Subcutaneous abdominal adipose tissue (tissue), 5 donors: Measurements from ENCODE around the gene ADAMTS7.
"Not testable (repeated sequence)": the region's sequence is repeated elsewhere in the genome, so short reads cannot be mapped to it uniquely, and the experiment has no call there.

Experiments used
- H3K27ac ChIP-seq: one replicate; pipeline ENCODE4 v1.7.0; 2013; ENCODE audit warnings: low read depth, mild to moderate bottlenecking, inconsistent platforms, low read length, moderate library complexity
- H3K27me3 ChIP-seq, 5 donors: one replicate each; pipeline ENCODE4 v1.7.0; 2013; ENCODE audit warnings: low read length in 5 of 5, inconsistent platforms in 1 of 5; ENCODE audit not compliant: control insufficient read depth in 5 of 5, insufficient read depth in 4 of 5
- H3K36me3 ChIP-seq, 5 donors: one replicate each; pipeline ENCODE4 v1.7.0; 2013; ENCODE audit warnings: low read length in 5 of 5; ENCODE audit not compliant: control insufficient read depth in 5 of 5, insufficient read depth in 5 of 5
- H3K4me1 ChIP-seq, 5 donors: one replicate each; pipeline ENCODE4 v1.7.0; 2013; ENCODE audit warnings: low read length in 5 of 5, mild to moderate bottlenecking in 3 of 5, moderate library complexity in 1 of 5; ENCODE audit not compliant: control insufficient read depth in 5 of 5, insufficient read depth in 5 of 5
- H3K4me3 ChIP-seq, 5 donors: one replicate each; pipeline ENCODE4 v1.7.0; 2013; ENCODE audit warnings: low read length in 5 of 5, low read depth in 1 of 5
- H3K9ac ChIP-seq, 5 donors: one replicate each; pipeline ENCODE4 v1.7.0; 2013; ENCODE audit warnings: low read length in 5 of 5, mild to moderate bottlenecking in 4 of 5, moderate library complexity in 3 of 5
- H3K9me3 ChIP-seq, 5 donors: one replicate each; pipeline ENCODE4 v1.7.0; 2013; ENCODE audit warnings: low read length in 5 of 5; ENCODE audit not compliant: control insufficient read depth in 5 of 5
- donor health status: healthy.
- donor health status: healthy.
- donor health status: healthy.
- donor health status: healthy.
- donor health status: healthy.

ADAMTS7 gene

GRCh38 chr15:78788016-78788660 lies 23.1 kb downstream of the ADAMTS7 start:
- H3K4me3 ChIP-seq = no peak overlapping the region
- H3K27ac ChIP-seq = no peak overlapping the region
- peaks cover 0 to 33% (median 22%) of the 10 kb centered on the region in 5 donors for H3K36me3 ChIP-seq

GRCh38 chr15:78782402-78782801 lies 28.9 kb downstream of the ADAMTS7 start:
- not testable (repeated sequence) for H3K36me3 ChIP-seq, H3K27ac ChIP-seq, H3K9ac ChIP-seq, H3K4me3 ChIP-seq, H3K9me3 ChIP-seq, H3K27me3 ChIP-seq
- H3K4me1 ChIP-seq = peaks cover 2 to 17% (median 8%) of the 10 kb centered on the region in 5 donors

More at GRCh38 chr15:78788016-78788660, 23.1 kb downstream of the ADAMTS7 start:
- Histone ChIP-seq H3K9me3 (no peaks in the 10 kb centered on the region), H3K9ac (no peak overlapping the region), H3K4me1 (no peaks in the 10 kb centered on the region), H3K27me3 (no peaks in the 10 kb centered on the region)

- not testable (repeated sequence) for H3K9me3 ChIP-seq, H3K4me3 ChIP-seq, H3K27ac ChIP-seq, H3K36me3 ChIP-seq, H3K9ac ChIP-seq, H3K27me3 ChIP-seq
- H3K4me1 ChIP-seq = peaks cover 2 to 17% (median 8%) of the 10 kb centered on the region in 5 donors
Observed at GRCh38 chr15:78781381-78781780, 29.9 kb downstream of the ADAMTS7 start.

GRCh38 chr15:78779975-78780374 lies 31.3 kb downstream of the ADAMTS7 start:
- not testable (repeated sequence) for H3K27ac ChIP-seq, H3K27me3 ChIP-seq, H3K9ac ChIP-seq, H3K9me3 ChIP-seq, H3K36me3 ChIP-seq, H3K4me3 ChIP-seq
- H3K4me1 ChIP-seq = peaks cover 2 to 17% (median 8%) of the 10 kb centered on the region in 5 donors

GRCh38 chr15:78779176-78779785 lies 32.0 kb downstream of the ADAMTS7 start:
- H3K27ac ChIP-seq, H3K9me3 ChIP-seq, H3K27me3 ChIP-seq, H3K36me3 ChIP-seq, H3K4me3 ChIP-seq, H3K9ac ChIP-seq: not testable (repeated sequence)
- H3K4me1 ChIP-seq = peaks cover 2 to 17% (median 8%) of the 10 kb centered on the region in 5 donors

- Histone ChIP-seq H3K27ac (no peak overlapping the region), H3K27me3 (no peaks in the 10 kb centered on the region), H3K4me3 (no peak overlapping the region), H3K9me3 (no peaks in the 10 kb centered on the region), H3K36me3 (no peaks in the 10 kb centered on the region), H3K4me1 (peaks cover 2 to 17% (median 8%) of the 10 kb centered on the region in 5 donors), H3K9ac (no peak overlapping the region)
Observed at GRCh38 chr15:78778422-78778821, 32.8 kb downstream of the ADAMTS7 start.

DNA sequence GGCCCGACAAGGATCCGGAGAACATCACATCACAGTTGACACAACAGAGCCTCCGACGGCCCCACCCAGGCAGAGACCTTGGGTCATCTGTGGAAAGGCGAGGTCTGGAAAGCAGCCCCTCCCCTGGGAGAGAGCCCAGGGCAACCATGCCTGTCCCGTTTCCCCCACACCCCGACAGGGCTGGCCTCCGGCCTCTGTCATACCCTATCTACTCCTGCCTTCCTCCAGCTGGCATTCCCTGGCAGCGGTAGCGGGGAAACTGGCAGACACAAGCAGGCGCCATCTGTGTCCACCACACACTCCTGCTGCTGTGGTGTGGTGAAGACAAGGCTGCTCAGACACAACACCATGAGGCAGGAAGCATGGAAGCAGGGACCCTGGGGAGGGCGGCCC lies 33.3 kb downstream of the ADAMTS7 start:
- H3K4me3 ChIP-seq, H3K27ac ChIP-seq: not testable (repeated sequence)

DNA sequence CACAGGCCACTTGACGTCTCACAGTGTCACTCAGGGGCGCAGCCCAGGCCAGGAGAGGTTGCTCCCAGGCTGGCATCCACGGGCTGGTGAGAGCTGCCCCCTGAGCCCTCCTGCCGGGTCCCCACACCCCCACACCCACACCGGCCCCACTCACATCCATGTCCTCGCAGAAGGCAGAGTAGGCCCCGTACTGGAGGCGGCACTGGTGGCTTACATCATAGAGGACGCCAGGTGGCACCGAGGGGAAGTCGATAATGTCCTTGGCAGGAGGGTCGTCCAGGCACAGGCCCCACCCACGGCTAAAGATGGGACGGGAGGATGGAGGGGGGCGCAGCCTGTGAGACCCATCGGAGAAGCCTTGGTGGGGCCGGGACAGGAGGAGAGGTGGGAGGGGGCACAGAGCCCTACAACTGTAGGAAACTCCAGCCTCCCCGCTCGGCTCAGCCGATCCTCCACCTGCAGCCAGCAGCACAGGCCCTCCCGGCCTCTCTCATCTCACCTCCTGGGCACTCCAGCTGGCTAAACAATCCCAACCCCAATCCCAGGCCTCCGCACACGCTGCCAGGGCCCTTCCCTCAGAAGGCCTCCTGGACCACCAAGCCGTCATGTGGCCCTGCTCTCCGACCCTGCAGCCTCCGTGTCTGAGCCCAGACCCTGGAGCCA lies 33.8 kb downstream of the ADAMTS7 start:
- H3K9ac ChIP-seq, H3K27me3 ChIP-seq, H3K4me3 ChIP-seq, H3K9me3 ChIP-seq, H3K27ac ChIP-seq, H3K36me3 ChIP-seq: not testable (repeated sequence)
- peaks cover 2 to 17% (median 8%) of the 10 kb centered on the region in 5 donors for H3K4me1 ChIP-seq

More for the DNA sequence above, 33.3 kb downstream of the ADAMTS7 start:
- peaks cover 2 to 17% (median 8%) of the 10 kb centered on the region in 5 donors for H3K4me1 ChIP-seq
- H3K9me3 ChIP-seq, H3K27me3 ChIP-seq, H3K9ac ChIP-seq, H3K36me3 ChIP-seq: not testable (repeated sequence)

DNA sequence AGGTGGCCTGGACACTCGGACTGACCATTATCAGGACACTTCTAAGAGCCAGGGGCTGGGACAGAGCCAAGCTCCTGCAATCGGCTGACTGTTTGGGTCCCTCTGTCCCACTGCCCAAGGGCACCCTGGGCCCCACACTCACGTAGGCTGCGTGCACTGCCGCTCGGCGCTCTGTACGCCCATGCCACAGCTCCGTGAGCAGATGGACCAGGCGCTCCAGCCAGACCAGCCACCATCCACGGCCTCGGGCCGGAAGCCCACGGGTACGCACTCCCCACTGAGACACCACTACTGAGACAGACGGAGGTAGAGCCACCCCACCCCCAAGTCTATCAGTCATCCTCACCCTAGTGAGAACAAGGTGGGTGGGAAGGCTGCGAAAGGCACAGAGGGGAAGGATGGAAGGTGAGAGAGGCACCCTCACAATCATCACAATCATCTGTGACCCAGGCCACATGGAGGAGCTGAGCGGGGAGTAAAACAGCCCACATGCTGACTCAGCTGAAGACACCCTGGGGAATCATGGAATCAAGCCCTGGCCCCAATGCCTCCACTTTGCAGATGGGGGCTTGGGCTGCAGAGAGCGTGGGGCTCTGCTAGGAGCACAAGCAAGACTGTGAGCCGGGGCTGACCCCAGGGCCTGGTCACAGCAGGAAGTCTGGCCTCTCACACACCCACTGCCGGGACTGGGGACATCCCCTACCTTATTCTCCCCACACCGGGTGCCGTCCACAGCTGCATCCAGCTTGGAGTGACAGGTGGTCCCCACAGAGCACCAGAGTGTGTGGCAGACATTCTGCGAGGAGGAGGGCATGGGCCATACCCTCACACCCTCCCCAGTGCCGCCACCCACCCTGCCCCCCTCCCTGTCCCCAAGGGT lies 35.0 kb downstream of the ADAMTS7 start:
- not testable (repeated sequence) for H3K27ac ChIP-seq, H3K4me3 ChIP-seq, H3K9me3 ChIP-seq, H3K9ac ChIP-seq, H3K36me3 ChIP-seq, H3K27me3 ChIP-seq
- H3K4me1 ChIP-seq = peaks cover 2 to 17% (median 8%) of the 10 kb centered on the region in 5 donors
